ENCODE results near the gene LNX1.

- TF ChIP-seq CTCF (CRISPR knock-in tag; IDR thresholded peaks at IDR 0.05) (no peak), MAFF (IDR thresholded peaks at IDR 0.05; ENCODE audit: low read depth, low read length) (no peak), FOSL1 (CRISPR knock-in tag; IDR thresholded peaks at IDR 0.05; ENCODE audit: borderline replicate concordance) (no peak), STAT5B (CRISPR knock-in tag; IDR thresholded peaks at IDR 0.05) (no peak), EEA1 (CRISPR knock-in tag; IDR thresholded peaks at IDR 0.05; ENCODE audit: borderline replicate concordance) (no peak), ZHX1 (CRISPR knock-in tag; IDR thresholded peaks at IDR 0.05; ENCODE audit: low read depth) (no peak), RERE (CRISPR knock-in tag; IDR thresholded peaks at IDR 0.05; ENCODE audit: low read depth) (no peak), ZNF431 (CRISPR knock-in tag; IDR thresholded peaks at IDR 0.05; ENCODE audit: borderline replicate concordance, low read depth) (no peak), SP4 (CRISPR knock-in tag; IDR thresholded peaks at IDR 0.05) (no peak)
- TF ChIP-seq, protein P1, sequence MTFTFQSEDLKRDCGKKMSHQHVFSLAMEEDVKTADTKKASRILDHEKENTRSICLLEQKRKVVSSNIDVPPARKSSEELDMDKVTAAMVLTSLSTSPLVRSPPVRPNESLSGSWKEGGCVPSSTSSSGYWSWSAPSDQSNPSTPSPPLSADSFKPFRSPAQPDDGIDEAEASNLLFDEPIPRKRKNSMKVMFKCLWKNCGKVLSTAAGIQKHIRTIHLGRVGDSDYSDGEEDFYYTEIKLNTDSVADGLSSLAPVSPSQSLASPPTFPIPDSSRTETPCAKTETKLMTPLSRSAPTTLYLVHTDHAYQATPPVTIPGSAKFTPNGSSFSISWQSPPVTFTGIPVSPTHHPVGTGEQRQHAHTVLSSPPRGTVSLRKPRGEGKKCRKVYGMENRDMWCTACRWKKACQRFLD (CRISPR knock-in tag; IDR thresholded peaks at IDR 0.05; ENCODE audit: borderline replicate concordance): no peak
- TF ChIP-seq, protein P2, sequence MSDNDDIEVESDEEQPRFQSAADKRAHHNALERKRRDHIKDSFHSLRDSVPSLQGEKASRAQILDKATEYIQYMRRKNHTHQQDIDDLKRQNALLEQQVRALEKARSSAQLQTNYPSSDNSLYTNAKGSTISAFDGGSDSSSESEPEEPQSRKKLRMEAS (IDR thresholded peaks at IDR 0.05): no peak
Observed at GRCh38 chr4:53552711-53553110, 38.6 kb downstream of the LNX1 start.

Measured in HepG2 (cell line).